GM18520 (cell line): ENCODE measurements around the gene ARID1B.

Experiments used
- ATAC-seq: cut with Tn5 transposase; IDR thresholded peaks from one replicate; pipeline ENCODE4 v1.9.1; 2021; ENCODE audit not compliant: unreplicated experiment

Gene ARID1B

DNA sequence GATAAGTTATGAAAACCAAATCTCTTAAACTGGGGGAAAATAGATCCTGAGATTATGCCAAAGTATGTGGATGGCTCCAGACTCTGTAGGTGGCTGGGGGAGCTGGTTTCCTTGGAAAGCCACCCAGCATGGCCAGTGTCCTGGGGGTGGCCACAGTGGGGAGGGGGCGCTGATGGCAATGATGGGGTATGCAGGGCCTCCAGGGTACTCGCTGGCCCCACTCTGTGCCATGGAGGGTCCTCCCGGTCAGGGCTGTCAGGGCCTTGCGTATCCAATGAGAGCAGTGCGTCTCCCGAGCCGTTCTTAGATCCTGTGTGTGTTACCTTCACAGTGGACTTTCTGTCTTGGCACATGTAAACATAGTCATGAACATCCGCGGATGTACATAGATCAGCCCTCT, 393.4 kb downstream of the ARID1B start:
- no peak for ATAC-seq

DNA sequence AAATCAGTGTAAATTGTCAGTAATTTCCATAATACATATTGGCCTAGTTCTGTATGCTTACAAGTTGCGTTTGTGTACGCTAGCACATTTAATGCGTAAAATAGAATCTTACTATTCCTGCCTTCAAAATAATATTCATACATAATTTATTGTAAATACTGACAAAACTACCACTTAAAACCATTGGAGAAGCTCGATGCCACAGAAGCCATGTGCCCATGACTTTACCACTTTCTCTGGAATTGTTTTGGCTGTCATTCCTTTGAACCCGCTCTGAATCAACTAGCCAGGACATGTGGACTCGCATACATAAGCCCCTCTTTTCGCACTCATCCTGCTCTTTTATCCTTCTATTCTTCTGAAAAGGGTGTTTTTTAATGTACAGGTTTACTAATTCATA, 394.6 kb downstream of the ARID1B start:
- no peak for ATAC-seq

DNA sequence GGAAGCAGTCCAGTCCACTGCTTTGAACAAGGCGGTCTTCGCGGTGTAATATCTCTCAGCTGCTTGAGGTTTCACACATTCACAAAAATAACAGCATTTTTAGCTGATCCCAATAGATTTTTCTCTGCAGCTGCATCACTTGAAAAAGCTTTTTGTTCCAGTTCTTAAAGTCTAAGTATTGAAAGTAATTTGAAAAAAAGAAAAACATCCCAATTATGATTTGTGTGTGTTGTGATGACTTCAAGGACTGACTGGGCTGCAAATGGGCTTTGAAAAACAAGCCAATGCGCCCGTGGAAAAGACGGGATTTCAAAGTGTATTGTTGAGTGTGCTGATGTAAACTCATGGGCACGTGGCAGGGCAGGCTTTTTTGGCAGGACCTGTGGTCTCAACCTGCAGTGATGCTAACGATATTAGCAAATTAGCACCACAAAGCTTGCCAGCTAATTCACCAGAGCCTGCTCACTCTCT, 395.1 kb downstream of the ARID1B start:
- no peak for ATAC-seq

DNA sequence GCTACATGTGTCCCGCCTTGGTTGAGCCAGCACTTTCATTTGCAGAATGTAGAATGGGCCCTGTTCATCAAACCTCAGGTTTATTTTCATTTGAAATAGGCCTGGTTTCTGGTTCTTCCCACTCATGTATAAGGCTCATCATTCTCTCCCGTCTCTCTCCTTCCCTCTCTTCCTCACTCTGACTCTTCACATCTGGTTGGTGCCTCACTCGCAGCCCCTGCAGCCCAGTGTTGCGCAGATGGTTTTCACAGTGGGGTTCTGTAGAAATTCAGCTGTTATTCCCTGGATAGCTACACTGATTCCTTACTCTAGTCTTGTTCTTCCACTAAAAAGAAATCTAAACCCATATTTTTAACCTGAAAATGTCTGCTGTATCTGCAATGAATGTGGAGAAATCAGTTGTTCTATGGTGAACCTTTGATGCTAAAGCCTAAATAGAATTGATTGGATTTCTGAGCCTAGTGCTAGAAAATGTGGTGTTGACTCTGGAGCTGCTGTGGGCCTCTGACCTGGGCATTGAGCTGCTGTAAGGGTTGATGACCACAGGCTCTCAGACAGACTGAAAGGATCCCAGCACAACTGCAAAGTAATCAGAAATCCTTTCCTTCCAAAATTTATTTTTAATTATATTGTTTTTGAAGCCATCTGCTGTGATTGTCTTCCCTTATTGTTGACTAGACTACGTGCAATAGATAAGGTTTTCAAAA, 395.8 kb downstream of the ARID1B start:
- ATAC-seq = no peak

DNA sequence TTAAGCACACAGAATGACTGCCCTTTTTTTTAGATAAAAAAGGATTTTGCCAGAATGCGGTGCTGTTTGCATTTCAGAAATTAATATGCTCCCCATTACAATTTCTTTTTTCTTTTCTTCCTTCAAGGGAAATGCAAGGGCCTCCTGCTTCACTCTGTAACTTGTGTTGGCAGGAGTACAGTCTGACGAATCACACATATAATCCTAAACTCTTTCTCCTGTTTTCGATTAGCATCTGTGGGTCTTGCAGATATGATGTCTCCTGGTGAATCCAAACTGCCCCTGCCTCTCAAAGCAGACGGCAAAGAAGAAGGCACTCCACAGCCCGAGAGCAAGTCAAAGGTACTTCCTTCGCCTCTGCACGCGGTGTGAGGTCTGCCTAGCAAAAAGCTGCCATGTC, 396.6 kb downstream of the ARID1B start:
- ATAC-seq = no peak

DNA sequence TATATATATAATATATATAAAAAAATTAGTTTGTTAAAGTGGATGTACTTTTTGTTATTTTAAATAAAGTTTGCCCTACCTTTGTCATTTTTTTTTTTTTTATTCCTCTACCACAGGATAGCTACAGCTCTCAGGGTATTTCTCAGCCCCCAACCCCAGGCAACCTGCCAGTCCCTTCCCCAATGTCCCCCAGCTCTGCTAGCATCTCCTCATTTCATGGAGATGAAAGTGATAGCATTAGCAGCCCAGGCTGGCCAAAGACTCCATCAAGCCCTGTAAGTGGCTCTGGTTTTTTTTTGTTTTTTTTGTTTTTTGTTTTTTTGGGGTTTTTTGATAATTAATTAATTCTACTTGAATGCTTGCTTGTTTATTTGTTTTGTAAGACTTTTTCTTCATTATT, 397.6 kb downstream of the ARID1B start:
- ATAC-seq = no peak

DNA sequence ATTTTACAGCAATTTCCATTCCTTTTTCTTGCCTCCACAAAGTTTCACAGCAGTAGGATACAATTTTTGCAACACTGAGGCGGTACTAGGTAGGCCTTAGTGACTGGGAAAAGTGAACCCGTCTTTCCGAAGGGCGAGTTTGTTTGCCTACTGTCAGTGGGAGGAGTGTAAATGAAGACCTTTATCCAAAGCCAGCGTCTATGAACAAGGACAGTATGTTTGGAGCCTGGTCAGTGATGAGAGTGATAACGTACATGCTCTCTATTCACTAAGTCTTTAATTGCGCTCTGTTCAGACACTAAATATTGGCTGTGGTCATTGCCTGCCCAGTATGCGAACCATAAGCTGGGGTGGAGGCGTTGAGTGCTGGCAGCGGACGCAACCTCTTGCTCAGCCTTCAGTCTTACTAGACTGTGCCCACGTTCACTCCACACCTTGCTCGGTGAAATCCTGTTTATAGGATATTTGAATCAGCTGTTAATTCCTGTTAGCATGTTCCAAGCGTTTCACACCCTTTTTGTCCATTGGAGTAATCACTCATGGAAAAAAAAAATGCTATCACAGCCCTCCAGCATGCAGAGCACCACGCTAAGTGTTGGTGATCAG, 400.7 kb downstream of the ARID1B start:
- no peak for ATAC-seq

DNA sequence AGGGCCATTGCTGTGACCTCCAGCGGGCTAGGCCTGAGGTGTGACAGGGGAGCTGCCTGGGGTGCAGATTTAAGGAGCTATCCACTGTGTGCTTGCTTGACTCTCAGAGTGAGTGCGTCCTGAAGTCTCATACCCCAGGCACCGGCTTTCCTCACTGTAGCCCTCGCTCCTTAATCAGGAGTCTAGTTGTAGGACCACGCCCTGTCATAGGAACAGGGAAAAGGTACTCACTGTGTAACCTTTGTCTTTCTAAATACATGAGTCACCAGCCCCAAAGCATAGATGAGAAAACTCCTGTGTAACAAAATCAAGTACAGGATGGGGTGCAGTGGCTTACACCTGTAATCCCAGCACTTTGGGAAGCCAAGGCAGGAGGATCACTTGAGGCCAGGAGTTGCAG, 404.5 kb downstream of the ARID1B start:
- no peak for ATAC-seq

DNA sequence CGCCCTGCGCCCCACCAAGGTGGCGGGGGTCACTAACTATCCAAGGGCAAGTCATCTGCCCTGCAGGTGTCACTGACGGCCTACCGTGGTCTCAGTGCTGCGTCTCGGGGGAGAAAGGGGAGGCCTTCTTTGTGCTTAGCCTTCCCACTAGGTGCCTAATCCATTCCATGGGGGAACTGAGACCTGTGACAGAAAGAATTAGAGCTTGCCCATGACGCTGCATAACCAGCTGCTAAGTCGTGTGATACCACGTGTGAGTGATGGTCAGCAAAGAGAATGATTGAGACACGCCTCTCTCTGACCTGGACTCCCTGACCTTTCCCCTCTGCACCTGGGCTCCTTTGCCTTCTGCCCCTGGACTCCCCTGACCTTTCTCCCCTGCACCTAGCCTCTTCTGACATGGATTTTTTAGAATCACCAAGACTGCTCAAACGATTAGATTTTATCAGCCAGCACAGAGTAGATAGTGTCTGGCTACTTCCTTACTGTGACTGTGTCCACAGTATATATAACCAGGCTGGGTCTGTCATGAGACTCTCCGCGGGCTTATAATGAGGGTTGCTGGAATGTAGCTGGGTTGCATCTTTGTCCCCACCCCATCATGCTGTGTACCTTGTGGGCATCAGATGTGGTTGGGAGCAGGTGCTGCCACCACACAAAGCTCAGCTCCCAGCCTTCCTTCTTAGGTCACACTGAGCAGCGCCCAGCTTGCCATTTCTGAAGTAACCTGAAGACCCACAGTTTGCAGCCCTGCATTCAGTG, 405.5 kb downstream of the ARID1B start:
- no peak for ATAC-seq

DNA sequence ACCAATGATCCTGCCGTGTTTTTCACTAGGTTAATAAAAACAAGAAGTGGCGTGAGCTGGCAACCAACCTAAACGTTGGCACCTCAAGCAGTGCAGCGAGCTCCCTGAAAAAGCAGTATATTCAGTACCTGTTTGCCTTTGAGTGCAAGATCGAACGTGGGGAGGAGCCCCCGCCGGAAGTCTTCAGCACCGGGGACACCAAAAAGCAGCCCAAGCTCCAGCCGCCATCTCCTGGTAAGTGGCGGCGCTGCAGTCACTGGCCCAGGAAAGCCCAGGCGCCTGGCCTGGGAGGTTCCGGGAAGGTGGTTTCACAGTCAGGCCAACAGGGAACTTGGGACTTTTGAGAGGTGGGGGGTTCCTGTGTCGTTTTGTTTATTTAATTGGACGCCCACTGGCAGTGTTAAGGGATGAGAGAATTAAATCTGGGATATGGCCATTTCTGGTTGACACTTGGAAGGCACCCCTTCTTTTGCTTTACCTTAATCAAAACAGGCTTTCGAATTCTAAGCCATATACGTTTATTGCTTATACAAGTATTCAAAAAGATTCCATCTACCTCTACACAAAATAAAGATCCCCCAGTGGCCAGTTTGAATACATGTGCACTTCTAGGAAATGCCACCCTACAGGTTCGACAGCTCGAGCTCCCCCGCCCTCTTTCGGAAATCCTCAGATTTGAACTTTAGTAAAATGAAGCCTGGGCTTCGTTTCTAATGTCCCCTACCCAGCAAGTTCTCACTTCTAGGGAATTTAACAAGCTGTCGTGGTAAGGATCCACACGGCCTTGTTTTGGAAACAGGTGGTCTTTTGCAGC, 407.2 kb downstream of the ARID1B start:
- ATAC-seq = no peak

DNA sequence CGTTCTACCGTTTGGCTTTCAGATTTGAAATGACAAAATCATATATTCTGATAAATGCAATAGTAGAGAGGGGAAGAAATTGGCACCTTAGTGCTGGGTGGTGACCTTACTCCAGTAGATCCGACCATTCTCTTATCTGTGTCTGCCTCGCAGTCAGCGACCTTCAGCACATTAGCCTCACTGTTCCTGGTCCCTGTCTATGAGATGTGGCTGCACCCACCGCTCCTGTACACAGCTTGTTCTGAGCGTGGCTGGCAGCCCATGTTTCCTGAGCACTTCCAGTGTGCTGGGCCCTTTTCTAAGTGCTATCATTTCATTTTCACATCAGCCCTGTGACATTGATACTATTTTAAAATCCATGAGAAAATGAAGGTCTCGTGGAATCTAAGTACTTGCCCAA, 408.0 kb downstream of the ARID1B start:
- no peak for ATAC-seq

DNA sequence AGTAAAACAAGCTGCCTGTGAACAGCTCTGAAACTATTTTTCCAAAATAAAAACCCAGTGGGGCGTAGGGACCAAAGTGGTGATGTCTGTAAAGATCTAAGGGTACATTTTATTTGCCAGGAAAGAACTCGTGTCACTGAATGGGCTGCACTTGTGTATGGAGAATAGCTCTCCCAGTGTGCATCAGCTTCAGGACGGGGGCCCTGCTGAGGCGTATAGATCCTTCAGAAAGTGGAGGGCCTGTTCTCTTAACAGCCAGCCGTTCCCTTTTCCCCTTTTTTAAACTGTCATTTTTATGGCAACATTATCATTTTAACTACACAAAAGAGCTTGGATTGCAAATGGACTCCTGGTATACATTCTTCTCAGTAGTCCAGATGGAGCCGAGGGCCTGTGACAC, 408.8 kb downstream of the ARID1B start:
- no peak for ATAC-seq

DNA sequence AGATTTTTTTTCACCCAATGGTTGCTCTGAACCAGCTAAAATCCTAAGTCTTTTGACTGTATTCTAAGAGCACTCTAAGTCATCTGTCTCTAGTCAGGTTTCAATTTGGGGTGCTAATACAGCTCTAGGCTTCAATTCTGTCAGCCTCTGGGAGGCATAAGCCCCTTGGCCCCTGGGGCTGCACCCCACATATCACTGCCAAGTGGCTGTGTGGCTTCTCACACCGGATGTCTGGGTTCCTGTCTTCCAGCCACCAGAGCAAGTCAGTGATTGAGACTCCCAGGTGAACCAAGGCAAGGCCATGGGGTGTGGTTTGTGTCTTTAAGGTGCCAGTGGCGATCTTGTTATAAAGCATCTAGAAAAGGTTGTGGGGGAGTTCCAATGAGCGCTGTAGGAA, 409.6 kb downstream of the ARID1B start:
- ATAC-seq = no peak

DNA sequence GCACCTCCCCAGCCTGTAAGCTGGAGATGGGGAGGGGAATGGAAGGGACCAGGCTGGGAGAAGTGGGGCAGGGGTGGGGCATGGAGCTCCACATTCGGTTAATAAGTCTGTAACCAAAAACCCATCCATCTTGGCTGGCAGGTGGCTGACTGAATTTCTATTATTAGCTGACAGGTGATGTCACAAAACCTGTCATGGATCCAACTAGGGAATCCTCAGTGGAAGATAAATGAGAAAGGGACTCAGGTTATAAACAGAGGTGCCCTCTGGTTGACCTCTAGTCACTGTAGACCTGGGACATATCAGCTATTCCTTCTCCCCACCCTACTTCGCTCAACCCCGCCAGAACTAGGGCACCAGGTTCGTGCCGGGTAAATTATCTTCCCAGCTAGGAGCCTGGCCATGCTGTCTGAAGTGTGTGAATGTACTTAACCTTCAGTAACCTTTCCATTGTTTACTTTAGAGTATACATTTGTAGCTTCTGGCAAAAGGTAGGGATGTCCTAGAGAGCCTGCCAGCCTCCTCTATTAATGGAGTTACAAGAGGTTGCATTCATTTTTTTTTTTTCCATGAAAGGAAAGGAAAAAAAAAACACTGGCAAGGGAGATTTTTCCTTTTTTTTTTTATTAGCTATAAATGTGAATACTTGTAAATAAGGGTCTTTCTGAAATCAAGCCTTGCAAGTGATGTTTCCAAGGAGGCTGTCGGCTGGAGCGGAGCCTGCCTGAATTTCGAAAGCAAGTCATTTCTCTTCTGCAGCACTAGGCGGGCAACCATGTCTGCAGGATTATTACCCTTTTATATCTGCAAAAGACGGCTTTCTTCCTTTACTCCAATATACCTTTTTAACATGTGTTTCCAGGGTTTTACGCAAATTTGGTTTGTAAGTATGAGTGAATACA, 410.3 kb downstream of the ARID1B start:
- ATAC-seq = no peak

DNA sequence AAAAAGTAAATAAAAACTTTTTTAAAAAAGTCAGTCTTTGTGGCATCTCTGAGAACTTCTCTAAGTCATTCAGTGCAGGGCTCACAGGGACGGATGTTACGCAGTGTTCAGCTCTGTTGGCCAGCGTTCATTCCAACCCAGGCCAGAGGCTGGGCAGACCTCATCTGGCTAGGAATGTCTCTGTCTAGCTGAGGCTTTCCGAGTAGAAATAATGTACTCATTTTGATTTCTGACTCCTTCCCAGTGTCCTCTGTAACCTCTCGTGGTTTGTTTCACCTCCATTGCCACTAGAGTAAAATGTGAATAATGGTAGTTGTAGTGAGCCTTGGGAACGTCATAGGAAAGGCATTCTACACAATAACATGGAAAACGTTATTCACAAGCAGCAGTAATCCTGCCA, 411.0 kb downstream of the ARID1B start:
- ATAC-seq = no peak

DNA sequence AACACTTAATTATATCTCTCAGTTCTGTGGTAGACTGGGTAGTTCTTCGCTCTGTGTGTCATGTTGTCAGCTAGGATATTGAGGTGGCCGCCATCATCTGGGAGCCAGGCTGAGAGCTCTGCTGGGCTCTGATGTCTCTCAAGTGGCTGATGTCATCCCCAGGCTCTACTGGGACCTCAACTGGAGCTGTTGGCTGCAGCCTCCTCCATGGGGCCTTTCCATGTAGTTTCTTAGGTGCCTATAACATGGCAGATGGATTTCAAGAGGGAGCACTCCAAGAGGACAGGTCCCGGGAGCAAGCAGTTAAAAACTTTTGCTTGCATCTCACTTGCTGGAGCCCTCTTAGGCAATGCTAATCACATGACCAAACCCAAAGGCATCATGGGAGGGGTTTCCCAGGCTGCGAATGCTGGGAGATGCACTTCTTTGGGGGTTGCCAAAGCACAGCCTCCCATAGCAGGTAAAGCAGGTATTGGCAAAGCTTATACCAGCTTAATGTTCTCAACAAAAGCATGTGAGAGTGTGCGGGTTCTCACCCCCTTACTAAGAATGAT, 416.3 kb downstream of the ARID1B start:
- no peak for ATAC-seq

DNA sequence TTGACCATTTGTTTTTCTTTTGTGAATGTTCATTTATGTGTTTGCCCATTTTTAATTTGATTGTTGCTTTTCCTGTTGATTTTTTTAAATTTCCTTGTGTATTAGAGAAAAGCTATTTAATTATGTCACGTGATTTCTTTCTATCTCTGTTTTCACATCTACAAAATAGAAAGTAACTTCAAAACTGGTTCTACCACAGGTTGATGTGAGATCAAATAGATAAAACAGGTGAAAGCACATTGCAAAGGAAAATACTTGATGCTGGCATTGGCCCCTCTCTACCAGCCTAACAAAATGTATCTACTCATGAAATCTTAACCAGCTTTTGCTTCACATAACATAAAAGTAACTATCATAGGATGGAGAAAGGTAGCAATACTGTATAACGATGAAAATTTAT, 416.9 kb downstream of the ARID1B start:
- ATAC-seq = no peak

DNA sequence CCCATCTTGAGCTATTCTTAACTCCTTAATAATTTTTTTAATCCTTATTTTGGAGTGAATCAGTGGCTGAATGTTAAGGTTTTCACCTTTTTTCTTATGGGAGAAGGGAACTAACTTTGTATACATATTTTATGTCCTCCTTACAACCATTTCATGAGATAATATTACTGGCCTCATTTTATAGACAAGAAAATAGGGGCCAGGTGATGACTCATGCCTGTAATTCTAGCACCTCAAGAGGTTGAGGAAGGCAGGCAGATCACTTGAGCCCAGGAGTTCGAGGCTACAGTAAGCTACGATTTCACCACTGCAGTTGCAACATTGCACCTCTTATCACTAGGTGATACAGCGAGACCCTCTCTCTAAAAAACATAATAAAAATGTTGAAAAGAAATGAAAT, 417.5 kb downstream of the ARID1B start:
- ATAC-seq = no peak

DNA sequence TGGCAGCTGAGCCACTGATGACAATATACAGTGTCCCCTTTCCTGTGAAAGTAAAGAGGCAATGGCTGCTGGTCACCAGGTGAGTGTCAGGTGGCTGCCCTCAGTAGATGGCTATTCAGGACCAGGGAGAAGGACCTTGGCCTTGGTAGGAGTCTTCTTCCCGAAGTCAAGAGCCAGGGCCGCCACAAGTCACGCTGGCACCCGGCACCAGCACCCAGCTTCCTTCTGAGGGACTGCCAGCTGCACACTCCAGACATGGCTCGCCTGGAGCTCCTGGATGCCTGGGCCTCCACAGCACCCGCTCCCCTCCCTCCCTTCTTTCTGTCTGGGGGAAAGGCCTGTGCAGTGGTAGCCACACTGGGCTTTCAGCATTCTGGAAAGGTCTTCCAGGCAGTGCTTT, 419.2 kb downstream of the ARID1B start:
- ATAC-seq = no peak
